GM18861 (cell line): ENCODE data around the gene RPL3.
"Not testable (repeated sequence)": the region's sequence is repeated elsewhere in the genome, so short reads cannot be mapped to it uniquely, and the experiment has no call there.

Experiments used
- ATAC-seq: cut with Tn5 transposase; IDR thresholded peaks from one replicate; pipeline ENCODE4 v1.9.1; 2021; ENCODE audit not compliant: unreplicated experiment

Gene RPL3

GRCh38 chr22:39319284-39320022 lies at the start of gene RPL3:
Gene RPL3, minus strand, starts transcription at chr22:39319623. Its CDS starts 26 bp downstream, at chr22:39319597.
- peak; percentile 62 for ATAC-seq

DNA sequence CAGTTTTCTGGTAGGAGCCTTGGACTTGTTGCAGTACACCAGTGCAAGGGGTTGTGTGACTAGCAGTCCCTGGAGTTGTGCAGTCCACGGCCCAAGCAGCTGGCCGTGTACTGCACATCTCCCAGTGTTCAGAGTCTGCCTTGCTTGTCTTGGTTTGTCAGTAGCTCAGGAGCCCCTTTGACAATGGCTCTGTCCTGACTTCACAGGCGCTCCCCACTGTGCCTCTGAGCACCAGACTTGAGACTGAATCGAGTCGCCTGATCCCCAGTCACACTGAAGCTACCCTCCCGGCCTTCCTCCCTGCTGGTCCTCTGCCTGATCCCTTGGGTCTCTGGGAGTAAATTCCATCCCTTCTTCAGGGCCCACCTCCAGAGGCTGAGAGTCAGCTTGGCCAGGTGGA lies 49.8 kb upstream of the RPL3 start:
- ATAC-seq = no peak

GRCh38 chr22:39368461-39368911 lies 49.1 kb upstream of the RPL3 start:
- ATAC-seq = no peak

DNA sequence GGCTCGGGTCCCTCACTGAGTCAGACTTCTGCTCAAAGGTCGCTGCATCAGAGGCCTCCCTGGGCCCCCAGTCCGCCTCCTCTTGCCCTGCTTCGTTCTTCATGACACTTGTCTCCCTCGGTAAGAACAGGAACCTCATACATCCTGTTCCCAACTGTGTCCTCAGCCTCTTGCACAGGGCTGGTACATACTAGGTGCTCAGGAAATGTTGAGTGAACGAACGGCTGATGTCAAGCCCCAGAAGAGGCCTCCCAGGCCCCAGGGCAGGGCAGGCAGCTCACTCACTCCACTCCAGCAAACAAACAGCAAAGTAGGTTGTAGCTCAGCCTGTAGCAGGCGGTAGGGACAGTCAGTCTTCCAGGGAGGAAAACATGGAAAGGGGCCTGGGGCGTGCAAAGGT lies 47.6 kb upstream of the RPL3 start:
- no peak for ATAC-seq

DNA sequence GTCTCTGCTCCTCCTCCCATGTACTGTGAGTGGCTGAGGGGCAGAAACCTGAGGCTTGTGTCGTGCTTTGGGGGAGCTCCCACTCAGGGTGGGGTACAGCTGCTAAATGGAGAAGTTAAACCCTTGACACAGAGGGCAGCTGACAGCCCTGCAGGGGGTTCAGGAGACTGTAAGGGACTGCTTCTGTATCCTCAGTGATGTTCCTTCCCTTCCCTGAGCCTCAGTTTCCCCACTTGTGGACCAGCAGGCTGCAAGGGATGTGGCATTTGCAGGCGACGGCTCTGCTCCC lies 46.0 kb upstream of the RPL3 start:
- no peak for ATAC-seq

DNA sequence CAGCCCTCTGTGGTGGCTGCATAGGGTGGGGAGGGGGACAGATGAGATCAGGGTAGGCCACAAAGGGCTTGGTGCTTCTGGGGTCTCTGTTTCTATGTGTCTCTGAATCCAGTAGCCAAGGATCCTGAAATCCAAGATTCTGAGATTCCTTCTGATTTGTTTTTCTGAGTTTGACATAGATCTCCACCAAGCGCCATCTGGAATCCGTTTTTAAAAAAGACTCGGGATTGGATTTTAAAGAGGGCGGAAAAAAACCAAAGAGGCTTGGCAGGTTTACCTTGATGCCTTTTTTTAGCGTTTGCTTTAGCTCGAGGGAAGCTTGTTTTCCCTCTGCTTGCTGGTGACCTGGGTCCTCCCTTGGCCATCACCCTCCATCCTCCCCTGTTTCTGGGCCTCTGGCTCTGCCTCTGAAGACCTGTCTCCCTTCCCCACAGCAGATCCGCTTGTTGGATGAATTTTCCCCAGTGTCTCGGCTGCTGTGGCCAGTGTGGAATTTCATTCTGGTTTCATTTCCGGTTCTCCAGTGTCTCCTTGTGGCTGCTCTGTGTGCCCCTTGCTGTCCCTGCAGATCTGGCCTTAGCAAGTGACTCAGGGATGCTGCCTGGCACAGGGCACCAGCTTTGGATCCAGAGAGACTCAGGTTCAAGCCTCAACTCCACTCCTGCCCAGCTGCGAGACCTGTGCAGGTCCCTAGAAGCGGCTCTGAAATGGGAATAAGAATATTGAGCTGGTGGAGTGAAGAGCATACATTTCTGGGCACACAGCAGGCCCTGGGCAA lies 45.5 kb upstream of the RPL3 start:
- no peak for ATAC-seq

DNA sequence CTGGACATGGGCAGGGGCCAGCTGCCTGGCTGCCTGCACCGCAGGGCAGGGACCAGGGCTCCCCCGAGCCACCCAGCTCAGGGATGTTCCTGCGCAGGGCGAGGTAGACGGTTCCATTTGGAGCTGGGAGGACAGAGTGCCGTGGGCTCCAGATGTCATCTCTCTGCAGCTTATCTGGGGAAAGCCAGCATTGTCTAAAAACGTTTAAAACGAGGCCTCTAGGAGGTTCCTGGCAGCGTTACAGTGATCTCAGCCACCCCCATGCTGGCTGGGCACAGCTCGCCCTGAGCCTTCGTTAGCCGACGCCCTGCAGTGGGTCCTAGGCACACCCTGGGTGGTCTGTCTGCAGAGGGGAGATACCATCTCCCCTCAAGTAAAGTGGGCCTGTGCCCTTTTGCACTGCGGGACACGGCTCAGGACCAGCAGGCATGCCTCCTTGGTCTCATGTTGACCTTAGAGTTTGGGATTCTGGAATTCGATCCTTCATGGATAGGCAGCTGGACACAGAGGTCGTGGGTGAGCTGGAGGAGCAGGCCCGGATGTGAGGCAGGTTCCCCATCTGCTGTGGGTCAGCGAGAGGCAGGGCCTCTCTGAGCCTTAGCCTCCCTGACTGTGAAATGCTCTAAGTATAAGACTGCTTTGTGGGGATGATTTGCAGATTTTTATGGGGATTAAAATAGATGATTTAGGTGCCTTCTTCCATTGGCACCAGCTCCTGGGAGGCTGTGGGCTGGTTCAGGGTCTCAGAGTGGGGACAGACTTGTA lies 44.5 kb upstream of the RPL3 start:
- ATAC-seq = no peak

GRCh38 chr22:39362932-39363331 lies 43.5 kb upstream of the RPL3 start:
- no peak for ATAC-seq

DNA sequence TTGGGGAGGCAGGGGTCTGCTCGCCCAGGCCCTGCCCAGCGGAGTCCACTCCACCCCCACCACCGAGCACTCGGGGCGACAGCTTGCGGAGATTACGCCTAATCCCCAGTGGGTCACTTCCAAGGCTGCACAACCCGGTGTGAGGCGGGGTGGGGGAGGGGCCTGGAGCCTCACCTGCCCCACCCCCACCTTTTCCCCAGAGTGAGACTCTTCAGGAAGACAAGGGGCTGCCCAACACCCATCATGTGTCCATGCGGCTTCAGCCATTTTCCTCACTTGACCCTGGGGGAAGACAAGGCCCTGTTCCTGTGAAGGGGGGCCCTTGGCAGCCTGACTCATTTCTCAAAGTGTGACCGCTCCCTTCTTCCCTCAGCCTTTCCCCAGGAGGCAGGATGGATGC lies 42.8 kb upstream of the RPL3 start:
- ATAC-seq = no peak

DNA sequence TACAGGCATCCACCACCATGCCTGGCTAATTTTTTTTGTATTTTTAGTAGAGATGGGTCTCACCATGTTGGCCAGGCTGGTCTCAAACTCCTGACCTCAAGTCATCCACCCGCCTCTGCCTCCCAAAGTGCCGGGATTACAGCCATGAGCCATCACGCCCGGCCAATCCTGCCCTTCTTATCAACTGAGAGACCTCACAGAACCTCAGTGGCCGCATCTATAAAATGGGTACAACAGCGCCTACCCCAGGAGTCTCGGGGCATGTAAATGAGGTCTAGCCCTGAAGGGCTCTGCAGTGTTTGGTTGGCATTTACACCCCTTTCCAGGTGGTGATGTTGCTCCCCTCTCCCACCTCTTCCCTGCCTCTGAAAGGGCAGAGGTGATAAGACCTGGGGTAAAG lies 42.1 kb upstream of the RPL3 start:
- ATAC-seq = no peak

DNA sequence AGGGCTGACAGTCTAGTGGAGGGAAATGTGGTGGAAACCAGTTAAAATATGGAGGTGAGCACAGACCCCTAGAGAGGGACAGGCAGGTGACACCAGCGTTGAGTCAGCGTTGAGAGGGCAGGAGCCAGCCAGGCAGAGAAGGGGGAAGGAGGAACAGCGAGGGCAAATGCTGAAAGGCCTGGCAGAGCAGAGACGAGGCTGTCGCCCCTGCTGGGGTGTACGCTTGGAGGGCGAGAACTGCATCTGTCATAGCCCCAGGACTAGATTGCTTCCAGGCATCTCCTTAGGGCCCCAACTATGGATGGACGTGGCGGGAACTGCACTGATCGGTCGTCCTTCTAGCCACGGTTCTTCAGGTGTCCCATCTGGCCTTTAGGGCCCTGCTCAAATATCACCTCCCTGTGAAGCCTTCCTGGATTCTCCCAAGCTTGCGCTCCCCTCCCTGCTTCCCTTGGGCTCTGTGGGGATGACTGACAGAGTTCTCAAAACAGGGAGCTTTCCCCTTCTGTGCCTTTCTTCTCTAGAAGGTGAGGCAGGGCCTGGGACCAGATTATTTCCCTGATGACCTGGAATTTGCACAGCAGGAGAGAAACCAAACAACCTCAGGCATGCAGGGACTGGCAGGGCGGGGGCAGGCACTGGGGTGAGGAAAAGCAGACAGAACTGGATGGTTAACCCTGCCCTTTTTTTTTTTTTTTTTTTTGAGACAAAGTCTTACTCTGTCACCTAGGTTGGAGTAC lies 41.4 kb upstream of the RPL3 start:
- ATAC-seq = no peak

- ATAC-seq = no peak
Observed at GRCh38 chr22:39360242-39360641, 40.8 kb upstream of the RPL3 start.

DNA sequence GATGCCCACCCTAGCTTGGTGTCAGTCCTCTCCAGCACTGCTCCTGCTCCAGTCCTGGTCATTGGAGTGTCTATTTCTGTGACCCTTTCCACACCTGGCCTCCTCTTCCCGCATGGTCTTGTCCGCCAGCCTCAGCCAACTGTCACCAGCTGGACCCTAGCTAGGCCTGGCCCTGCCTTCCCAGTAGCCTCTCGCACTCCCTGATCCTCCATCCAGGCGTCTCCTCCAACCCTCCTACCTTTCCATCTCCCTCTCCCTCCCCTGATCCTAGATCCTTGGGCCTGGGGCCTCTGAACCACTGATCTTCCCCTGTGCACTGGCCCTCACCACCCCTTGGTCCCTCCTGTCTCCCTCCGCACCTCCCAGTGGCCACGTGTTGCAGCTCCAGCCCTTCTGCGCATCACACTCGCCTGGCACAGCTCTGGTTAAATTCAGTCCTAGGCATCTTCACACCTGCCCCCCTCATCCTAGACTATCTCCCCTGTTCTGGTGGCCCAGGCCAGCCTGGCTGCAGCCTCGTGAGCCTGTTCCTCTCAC lies 40.3 kb upstream of the RPL3 start:
- ATAC-seq = no peak

- not testable (repeated sequence) for ATAC-seq
Observed at GRCh38 chr22:39358197-39358596, 38.8 kb upstream of the RPL3 start.

DNA sequence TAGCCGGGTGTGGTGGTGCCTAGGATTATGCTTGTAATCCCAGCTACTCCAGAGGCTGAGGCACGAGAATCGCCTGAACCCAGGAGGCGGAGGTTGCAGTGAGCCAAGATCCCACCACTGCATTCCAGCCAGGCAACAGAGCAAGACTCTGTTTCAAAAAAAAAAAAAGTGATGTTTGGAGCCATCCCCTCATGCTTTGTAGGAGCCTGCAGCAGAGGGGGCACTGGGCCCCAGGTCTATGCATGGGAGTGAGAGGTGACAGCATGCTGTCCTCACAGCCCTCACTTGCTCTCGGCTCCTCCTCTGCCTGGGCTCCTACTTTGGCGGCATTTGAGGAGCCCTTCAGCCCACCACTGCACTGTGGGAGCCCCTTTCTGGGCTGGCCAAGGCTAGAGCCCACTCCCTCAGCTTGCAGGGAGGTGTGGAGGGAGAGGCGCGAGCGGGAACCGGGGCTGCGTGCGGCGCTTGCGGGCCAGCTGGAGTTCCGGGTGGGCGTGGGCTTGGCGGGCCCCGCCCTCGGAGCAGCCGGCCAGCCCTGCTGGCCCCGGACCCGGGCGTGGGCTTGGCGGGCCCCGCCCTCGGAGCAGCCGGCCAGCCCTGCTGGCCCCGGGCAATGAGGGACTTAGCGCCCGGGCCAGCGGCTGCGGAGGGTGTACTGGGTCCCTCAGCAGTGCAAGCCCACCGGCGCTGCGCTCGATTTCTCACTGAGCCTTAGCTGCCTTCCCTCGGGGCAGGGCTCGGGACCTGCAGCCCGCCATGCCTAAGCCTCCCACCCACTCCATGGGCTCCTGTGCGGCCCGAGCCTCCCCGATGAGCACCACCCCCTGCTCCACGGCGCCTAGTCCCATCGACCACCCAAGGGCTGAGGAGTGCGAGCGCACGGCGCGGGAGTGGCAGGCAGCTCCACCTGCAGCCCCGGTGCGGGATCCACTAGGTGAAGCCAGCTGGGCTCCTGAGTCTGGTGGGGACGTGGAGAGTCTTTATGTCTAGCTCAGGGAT lies 38.0 kb upstream of the RPL3 start:
- not testable (repeated sequence) for ATAC-seq

GRCh38 chr22:39356464-39356863 lies 37.0 kb upstream of the RPL3 start:
- ATAC-seq = no peak

GRCh38 chr22:39355805-39356204 lies 36.4 kb upstream of the RPL3 start:
- not testable (repeated sequence) for ATAC-seq

DNA sequence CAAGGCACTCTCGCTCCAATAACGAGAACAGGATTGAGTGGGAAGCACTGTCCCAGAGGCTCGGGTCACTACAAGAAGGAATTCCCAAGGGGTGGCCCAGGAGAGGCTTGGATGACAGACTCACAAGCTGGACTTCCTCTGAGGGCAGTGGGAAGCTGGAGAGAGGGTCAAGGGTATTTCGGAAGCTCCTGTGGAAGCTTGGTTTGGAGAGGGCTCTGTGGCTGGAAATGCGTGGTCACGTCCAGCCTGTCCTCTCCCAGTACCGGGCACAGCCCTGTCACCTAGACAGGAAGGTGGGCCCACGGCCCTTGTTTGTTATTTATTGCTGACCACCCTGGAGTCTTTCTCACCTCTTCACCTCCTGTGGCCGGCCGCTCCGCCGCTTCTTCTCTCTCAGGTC lies 35.7 kb upstream of the RPL3 start:
- no peak for ATAC-seq

DNA sequence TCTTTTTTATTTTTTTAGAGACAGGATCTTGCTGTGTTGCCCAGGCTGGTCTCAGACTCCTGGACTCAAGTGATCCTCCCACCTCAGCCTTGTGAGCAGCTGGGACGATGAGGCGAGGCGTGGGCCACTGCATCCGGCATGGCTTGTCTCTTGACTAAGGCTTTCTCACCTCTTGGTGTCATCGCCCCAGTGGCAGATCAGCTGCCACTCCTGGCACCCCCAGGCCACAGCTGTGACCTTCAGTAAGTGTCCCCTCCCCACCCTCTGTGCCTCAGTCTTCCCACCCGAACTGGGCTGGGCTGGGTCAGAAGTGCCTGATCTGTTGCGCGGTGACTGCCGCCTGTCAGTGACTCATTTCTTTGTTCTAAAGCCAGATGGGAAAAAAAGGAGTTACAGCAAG lies 33.9 kb upstream of the RPL3 start:
- no peak for ATAC-seq
